Measurements from ENCODE around the gene GPR6.

GPR6 gene

DNA sequence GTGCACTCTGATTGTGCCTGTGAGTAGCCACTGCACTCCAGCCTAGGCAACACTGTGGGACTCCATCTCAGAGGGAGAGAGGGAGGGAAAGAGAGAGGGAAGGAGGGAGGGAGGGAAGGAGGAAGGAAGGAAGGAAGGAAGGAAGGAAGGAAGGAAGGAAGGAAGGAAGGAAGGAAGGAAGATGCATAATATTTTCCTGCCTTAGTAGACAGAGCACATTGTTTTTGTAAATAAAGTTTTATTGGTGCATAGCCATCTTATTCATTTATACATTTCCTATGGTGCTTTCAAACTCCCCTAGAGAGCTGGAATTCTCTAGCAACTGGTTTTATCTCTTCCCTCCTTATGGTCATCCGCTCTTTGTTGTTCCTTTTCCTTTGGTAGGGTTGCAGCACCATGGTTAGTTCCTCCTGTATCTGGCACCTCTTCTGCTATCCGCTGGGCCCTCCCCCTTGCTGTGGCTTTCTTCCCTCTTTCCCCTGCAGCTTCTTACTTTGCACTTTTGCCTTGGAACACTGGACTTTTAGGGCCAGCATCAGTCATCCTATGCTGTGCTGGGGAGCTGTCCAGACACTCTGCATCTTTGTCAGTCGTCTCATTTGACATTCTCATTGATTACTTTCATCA, 20.2 kb downstream of the GPR6 start:
- TF ChIP-seq, protein P1, sequence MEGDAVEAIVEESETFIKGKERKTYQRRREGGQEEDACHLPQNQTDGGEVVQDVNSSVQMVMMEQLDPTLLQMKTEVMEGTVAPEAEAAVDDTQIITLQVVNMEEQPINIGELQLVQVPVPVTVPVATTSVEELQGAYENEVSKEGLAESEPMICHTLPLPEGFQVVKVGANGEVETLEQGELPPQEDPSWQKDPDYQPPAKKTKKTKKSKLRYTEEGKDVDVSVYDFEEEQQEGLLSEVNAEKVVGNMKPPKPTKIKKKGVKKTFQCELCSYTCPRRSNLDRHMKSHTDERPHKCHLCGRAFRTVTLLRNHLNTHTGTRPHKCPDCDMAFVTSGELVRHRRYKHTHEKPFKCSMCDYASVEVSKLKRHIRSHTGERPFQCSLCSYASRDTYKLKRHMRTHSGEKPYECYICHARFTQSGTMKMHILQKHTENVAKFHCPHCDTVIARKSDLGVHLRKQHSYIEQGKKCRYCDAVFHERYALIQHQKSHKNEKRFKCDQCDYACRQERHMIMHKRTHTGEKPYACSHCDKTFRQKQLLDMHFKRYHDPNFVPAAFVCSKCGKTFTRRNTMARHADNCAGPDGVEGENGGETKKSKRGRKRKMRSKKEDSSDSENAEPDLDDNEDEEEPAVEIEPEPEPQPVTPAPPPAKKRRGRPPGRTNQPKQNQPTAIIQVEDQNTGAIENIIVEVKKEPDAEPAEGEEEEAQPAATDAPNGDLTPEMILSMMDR (IDR thresholded peaks at IDR 0.05; ENCODE audit: insufficient read depth, missing control alignments), result no peak
- DNase-seq (ENCODE audit: insufficient read length, low spot score) (no peak), FAIRE-seq (no peak)

DNA sequence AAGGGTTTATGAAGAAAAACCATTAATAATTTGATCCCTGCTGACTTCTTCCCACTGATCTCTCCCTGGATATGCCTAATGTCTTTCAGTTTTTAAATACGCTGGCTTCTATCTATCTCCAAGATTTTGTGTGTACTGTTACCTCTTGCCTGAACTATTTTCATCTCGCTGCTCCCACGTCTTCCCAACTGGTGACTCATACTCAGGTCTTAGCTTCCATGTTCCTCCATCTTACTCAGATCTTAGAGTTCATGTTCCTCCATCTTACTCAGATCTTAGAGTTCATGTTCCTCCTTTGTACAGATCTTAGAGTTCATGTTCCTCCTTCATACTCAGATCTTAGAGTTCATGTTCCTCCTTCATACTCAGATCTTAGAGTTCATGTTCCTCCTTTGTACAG, 21.6 kb downstream of the GPR6 start:
- DNase-seq (ENCODE audit: insufficient read length, low spot score), result no peak
- TF ChIP-seq, protein P1 (IDR thresholded peaks at IDR 0.05; ENCODE audit: insufficient read depth, missing control alignments), result no peak
- FAIRE-seq, result no peak

DNA sequence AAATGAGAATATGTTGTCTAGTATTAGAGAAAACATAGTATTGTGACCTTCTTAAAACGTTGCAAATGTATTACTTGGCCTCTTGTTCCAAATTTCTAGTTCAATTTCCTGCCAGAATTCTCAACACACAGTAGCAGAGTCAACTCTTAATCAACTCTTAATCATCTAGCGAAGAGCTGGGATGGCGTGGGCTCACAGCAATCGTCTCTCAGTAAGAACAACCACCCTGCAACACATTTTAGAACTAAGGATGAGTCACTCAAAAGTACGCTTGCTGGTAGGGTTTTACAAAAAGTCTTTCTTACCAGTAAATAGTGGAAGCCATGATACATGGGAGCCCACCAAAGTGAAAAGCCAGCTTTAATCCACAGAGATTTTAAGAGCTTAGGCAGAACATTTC, 24.6 kb downstream of the GPR6 start:
- DNase-seq (ENCODE audit: insufficient read length, low spot score) (no peak), FAIRE-seq (no peak)
- TF ChIP-seq, protein P1 (IDR thresholded peaks at IDR 0.05; ENCODE audit: insufficient read depth, missing control alignments), result no peak

DNA sequence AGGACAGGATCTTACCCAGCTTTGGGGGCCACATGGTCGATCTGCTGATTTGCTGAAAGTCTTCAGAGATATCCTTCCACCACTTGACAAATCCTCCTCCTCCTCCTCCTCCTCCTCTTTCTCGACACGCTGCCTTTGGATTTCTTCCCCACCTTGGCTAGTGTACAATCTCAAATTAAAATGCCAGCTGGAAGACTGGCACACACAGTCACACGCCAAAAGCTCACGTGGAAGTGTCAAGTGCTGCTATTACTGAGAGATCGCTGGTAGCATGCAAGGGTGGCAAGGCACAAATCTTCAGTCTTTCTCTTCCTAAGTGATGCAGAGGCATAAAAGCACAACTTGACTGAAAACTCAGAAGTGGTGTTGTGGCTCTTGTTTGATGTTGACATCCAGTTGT, 35.3 kb downstream of the GPR6 start:
- no peak for FAIRE-seq
- TF ChIP-seq, protein P1 (IDR thresholded peaks at IDR 0.05; ENCODE audit: insufficient read depth, missing control alignments), result no peak
- DNase-seq (ENCODE audit: insufficient read length, low spot score), result no peak

DNA sequence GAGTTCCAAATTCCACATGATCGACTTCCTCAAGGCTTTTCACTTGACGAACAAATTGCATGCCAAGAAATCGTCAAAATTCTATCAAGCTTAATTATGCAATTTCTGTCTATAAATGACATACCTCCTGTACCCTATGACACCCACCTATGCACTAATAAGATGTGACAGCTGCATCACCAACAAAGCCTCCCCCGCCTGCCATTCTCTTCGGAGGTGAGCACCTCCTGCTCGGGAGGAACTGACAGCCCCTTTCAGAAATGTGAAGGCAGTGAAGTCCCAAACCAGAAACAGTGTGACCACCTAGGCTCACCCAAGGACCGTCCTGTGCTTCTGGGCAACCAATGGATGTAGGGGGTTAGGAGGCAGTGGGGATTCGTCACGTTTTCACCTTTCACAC, 37.1 kb downstream of the GPR6 start:
- TF ChIP-seq, protein P1 (IDR thresholded peaks at IDR 0.05; ENCODE audit: insufficient read depth, missing control alignments), result no peak
- FAIRE-seq (no peak), DNase-seq (ENCODE audit: insufficient read length, low spot score) (no peak)

DNA sequence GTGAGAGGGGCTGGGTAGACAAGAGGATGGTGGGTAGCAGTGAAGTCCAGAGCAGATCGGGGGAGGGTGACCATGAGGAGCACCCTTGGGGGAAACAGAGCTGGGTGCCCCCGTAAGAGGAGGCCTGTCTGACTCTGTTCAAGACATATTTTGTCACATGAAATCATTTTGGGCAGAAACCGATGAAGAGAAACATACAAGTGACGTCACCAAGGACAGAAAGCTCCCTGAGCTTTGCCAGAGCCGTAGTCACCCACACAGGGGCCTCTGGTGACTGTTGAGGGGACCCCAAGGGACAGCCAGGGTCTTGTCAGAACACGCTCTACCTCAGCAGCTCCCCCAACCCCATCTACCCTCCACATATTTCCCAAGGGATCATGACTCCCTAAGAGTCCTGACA, 39.2 kb downstream of the GPR6 start:
- FAIRE-seq (no peak), DNase-seq (ENCODE audit: insufficient read length, low spot score) (no peak)
- TF ChIP-seq, protein P1 (IDR thresholded peaks at IDR 0.05; ENCODE audit: insufficient read depth, missing control alignments), result no peak

DNA sequence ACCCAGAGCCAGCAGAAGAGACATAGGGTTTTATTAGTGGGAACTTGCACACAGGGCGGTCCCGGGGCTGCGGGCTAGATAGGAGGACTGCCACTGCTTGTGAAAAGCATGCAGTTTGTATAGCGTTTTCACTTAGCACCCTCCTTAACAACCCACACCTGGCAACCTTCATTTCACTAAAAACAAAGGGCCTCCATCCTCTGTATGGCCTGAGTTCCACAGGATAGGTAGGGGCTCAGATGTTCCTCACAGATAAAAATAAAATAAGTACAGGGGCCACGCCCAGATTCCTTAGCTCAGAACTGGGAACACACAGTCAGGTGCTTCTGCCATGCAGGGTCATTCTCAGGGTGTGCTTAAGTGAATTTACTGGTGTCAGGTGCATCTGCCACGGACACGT, 39.8 kb downstream of the GPR6 start:
- no peak for DNase-seq (ENCODE audit: insufficient read length, low spot score)
- TF ChIP-seq, protein P1 (IDR thresholded peaks at IDR 0.05; ENCODE audit: insufficient read depth, missing control alignments), result no peak
- no peak for FAIRE-seq
